ENCODE data around the gene MIS12.

The MIS12 gene

DNA sequence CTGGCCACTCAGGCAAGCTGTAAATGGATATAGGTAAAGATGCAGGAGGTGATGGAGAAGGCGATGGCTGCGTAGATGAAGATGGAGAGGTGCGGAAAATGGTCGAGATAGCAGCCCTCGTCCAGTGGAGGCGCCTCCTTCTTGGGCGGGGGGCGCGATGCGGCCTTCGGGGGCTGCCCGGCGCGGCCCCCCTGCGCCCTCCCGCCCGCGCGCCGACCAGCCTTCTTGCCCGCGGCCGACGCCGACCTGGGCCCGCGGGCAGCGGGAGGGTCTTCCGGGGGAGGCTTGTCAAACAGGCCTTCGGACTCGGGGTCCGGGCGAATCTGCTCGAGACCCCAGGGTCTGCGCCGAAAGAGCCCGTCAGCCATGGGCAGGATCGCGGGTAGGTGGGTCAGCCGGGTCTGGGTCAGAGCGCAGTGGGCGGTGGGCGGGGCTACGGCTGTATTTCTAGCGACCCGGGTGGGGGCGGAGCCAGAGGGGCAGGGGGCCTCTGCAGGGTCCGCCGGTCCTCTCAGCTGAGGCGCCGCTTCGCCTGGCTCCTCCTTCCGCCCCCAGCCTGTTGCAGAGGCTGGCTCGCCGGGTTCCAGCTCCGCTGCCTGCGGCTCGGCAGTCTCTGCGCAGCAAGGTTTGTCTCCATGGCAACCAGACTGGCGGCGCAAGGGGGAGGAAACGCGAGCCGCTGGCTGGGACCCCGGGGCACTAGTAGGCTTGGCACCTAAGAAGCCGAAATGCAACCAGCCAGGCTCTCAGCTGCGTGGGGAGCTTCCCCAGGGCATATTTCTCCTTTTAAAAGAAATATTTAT is 14.4 kb downstream of the MIS12 start:
- DNase-seq = peak; percentile 86

DNA sequence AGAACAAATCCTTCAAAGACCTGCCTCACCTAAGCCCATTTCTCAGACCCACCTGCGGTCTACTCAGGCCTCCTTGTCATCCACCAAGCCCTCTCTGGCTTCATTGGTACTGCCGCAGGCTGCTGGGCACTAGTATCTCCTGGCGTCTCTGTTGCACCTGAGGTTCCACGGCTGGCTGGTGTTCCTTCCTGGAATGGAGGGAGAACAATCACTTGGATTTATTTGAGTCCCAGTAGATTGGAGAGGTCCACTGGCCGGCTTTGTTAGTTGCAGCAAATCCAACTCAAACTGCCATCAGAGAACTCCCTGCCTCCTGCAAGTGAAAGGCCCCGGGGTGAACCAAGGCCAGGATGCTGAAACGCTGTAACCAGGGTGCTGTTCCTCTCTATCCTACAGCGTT is 15.3 kb downstream of the MIS12 start:
- no peak for DNase-seq

DNA sequence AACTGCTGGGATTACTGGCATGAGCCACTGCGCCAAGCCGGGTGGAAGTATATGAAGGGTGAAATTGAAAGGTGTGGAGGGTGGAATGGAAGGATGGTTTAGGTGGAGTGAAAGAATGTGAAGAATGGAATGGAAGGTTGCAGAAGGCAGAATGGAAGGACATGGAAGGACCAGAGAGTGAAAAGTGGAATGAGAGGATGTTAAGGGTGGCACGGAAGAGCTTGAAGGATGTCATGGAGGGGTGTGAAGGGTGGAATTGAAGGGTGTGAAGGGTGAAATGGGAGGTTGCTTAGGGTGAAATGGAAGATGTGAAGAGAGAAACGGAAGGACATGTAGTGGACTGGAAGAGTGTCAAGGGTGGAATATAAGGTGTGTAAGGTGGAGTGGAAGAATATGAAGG is 16.2 kb downstream of the MIS12 start:
- DNase-seq = no peak

DNA sequence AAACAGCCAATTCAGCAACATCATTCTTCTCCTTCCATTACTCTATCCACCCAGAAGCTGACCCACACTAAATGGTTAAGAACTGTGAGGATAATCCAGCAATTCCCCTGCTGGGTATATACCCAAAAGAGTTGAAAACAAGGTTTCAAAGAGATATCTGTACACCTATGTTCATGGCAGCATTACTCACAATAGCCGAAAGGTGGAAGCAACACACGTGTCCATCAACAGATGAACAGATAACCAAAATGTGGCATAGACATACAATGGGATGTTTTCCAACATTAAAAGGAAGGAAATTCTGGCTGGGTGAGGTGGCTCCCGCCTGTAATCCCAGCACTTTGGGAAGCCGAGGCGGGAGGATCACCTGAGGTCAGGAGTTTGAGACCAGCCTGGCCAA is 19.9 kb downstream of the MIS12 start:
- no peak for DNase-seq

DNA sequence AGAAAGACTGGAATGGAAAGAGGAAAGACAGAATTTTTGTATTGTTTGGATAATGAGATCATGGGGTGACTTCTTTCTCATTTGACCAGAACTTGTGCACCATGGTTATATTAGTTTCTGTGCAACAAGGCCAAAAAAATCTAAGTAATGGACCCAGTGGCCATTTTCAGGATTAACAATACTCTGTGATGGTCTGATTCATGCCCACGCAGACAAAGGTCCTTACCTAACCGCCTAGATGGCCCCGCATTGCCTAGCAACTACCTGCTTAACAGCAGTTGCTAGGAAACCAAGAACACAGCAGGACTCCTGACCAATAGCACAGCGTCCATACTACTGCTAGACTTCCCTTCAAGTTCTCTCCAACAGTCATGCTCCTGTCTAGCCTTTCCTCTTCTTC is 22.4 kb downstream of the MIS12 start:
- DNase-seq = no peak

DNA sequence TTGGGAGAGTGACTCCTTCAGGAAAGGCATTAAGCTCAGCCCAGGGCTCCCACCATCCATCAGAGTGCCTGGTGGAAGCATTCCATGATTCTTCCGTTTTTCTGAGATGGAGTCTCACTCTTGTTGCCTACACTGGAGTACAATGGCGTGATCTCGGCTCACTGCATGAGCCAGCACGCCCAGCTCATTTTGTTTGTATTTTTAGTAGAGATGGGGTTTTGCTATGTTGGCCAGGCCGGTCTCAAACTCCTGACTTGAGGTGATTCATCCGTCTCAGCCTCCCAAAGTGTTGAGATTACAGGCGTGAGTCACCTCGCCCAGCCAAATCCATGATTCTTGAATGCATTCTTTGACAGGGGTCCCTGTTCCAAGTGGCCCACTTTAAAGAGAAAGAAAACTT is 23.1 kb downstream of the MIS12 start:
- DNase-seq = no peak

DNA sequence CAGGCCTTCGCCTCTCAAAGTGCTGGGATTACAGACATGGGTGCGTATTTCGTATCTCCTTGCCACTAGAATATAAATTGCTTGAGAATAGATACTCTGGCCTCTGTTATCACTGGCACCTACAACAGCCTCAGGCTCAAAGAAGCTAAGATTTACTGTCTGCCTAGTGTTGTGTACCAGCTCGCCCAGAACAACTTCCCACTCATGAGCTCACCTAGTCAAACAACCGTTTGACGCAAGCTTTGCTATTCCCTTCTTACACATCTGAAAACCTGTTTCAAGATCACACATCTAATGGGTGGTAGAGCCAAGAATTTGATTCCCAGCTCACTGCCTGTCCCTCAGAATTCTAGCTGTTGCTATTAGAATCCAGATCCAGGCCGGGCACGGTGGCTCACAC is 24.4 kb downstream of the MIS12 start:
- no peak for DNase-seq

DNA sequence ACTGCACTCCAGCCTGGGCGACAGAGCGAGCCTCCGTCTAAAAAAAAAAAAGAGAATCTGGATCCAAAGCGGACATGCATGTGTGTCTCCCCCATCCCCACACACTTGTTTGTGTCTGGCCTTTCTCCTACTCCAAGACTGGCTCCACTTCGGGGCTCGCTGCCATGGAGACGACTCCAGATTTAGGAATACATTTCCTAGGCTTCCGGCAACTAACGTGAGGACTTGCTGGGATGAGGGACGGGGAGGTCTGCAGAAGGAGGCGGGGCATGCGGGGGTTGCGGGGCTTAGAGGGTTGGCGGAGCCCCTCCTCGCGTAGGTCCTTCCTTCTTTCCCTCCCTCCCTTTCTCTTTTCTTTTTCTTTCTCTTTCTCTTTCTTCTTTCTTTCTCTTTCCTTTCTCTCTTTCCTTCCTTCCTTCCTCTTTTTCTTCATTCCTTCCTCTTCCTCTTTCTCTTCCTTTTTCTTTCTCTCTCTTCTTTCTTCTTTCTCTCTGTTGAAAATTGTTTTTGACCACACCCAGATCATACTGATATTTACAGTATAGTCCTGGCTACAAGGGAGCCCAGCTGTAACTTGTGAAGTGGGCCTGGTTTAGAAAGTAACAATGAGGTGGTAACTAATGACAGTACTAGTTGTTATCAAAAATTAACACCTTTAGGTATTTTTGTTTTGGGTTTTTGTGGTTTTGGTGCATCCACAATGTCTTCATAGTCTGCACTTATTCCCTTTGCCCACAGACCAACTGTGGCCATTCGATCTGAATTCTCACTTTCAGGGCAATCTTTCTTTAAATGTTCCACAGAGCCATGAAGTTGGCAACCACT is 25.2 kb downstream of the MIS12 start:
- no peak for DNase-seq

DNA sequence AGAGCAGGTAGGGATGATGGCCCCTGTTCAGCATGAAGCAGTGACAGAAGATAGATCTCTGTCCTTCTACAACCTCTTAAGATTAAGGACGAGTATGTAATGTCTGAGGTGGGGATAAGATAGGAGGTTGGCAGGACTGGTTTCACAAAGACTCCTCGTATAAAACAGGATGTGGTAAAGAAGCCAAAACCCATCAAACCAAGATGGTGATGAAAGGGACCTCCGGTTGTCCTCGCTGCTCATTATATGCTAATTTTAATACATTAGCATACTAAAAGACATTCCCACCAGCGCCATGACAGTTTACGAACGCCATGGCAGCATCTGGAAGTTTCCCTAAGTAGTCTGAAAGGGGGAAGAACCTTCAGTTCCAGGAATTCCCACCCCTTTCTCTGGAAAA is 27.3 kb downstream of the MIS12 start:
- DNase-seq = no peak

DNA sequence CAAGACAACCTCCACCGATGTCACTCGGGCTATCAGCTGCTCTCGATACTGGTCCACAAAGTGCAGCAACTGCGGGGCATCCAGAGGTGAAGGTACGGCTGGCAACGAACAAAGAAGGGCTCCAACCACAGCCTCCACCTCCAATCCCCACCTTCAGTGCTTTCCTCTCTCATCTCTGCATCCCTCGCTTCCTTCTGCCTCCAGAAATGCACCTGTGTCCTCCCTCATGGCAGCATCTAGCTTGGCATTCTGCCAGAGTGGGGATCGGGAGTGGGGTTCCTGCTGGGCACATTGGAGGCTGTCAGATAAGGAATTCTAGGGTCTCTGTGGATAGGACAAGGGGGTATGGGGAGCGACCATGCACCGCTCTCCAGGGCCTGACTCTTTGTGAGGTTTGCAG is 28.6 kb downstream of the MIS12 start:
- no peak for DNase-seq

DNA sequence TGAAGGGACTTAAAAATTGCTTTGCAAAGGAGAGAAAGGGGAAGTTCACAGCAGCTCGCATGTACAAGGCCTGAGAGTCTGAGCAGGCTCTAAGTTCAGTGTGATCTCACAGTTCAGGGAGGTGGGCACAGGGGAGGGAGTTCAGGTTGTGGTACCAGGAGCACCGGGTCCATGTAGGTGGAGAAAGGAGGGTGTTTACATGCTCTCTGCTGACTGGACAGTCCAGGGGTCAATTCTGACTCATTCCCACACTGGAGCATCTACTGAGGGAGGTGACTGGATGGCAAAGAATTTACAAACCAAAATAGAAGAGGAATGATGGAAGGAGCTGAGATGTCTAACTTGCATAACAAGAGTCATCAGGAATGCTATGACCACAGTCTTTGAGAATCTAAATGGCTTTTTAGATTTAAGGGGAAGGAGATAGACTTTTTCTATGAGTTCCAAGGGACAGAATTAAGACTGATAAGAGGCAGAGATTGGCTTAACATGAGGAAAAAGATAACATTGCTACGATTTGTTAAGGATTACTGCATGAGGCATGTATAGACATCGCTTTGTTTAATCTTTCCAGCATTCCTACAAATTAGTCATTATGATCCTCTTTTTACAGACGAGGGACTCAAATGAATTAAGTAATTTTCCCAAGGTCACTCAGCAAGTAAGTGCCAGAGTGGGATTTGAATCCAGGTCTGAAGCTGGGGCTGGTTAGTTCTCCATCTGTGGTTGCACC is 29.9 kb downstream of the MIS12 start:
- DNase-seq = no peak

DNA sequence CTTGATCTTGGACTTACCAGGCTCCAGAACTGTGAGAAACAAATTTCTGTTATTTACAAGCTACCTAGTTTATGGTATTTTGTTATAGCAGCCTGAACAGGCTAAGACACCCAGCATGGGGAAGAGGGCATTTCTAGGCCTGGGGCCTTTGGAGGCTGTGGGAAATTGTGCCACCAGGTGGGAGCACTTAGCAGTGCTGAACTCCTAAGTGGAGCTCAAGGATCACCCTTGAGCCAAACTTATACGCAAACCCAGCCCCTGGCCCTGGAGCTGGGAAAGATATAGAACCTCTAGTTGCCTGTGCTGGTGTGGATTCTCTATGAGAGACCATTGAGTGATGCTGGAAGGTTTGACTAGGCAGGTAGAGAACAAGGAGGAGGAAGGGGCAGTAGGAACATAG is 36.1 kb downstream of the MIS12 start:
- no peak for DNase-seq

DNA sequence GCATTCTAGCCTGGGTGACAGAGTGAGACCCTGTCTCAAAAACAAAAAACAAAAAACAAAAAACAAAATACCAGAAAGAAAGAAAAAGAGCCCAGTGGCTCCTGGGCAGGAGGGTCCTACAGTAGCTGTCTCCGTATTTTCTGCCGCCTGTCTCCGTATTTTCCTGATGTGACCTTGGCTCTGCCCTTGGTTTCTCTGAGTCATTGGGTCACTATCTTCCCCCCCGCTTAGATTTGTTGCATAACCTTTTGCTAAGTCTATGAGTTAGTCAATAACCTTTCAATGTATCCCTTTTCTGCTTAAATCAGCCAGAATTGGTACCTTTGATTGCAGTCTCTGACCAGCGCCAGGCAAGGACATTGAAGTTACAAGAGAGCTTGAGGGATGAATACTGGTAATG is 36.9 kb downstream of the MIS12 start:
- DNase-seq = no peak

DNA sequence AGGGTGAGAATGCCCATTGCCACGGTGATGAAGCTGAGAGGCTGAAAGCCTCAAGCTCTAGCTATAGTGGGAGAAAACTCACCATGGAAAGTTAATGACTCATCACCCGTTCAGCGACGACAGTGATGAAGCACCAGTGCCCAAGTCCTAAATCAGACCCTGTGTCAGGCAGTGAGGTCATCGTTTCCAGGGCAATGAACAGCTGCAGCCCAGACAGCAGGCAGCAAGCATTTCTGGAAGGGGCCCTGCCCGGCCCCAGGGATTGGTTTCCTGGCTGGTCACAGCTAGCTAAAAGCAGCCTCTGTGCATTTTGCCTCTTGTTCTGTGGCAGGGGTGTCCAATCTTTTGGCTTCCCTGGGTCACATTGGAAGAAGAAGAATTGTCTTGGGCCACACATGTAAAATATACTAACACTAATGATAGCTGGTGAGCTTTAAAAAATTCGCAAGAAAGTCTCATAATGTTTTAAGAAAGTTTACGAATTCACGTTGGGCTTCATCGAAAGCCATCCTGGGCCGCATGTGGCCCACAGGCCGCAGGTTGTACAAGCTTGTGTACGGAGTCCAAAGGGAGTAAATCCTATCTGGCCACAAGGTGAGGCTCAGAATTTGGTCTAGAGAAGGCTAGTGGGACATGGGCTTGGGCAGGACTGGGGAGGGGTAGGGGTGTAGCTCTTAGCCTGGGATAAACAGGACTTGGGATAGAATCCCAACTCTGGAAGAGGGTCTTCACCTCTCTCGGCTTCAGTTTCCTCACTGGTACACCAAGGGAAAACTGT is 40.6 kb downstream of the MIS12 start:
- peak; percentile 5 for DNase-seq

DNA sequence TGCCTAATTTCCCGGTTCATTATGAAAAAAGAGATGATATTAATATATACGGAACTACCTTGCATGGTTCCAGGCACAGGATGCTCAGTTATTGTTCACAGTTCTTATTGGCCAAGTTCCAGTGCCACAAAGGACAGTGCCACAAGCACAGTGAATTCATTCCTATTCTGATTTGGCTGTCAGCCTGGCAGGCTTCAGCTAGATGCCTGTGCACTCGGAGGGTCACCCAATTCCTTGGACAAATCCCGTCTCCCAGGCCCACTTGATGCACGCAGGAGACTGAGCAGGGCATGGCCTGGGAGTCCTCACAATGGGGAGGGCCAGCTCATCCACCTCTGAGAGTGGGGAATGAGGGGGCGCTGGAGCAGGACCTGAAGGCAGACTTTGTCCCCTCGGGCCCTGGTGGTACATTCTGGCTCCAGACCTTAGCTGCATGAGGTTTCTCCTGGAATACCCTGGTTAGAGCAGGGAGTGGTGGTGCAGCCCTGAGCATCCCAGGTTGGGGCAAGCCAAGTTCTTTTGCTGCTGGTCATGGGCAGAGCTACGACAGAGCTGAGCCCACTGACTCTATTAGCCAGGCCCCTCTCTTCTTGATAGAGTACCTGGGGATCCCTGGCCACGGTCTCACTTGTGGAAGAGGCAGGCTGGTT is 41.4 kb downstream of the MIS12 start:
- DNase-seq = no peak

DNA sequence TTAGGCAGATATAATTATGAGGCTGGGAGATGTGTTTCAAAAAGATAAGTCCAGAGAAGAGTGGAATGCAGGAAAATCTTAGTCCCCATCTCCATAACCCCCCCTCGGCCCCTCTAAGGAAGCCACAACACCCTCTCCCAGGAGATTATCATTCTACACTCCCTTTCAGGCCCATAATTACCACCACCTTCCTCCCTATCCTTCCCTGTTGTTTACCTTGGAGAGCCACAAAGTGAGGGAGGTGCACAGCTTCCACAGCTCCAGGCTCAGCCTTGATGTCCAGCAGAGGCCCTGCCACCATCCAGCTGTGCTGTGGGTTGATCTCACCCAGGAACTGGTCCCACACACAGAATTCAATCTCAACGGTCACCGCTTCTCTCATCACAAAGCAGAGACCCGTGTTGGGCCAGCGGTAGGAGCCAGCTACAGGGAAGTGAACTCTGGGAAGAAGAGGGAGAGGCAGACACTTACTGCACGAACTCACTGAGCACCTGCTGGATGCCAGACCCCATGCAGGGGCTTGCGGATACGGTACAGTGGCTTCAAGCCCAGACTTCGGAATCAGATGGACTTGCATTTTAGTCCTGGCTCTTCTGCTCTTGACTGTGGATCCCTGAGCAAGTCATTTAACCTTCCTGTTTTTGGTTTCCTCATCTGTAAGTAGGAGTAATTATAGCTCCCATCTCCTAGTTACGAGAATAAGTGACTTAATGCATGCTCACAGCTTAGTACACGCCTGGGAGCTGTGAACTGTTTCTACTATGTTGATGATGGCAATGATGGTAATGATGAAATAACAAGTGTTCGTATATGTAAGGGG is 44.1 kb downstream of the MIS12 start:
- DNase-seq = no peak

DNA sequence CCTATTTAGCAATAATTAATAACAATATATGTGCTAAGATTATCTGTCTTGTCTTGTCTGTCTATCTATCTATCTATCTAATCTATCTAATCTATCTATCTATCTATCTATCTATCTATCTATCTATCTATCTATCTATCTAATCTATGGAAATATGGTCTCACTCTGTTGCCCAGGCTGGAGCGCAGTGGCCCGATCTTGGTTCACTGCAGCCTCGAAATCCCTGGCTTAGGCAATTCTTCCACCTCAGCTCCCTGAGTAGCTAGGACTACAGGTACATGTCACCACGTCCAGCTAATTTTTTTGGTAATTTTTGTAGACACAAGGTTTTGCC is 44.7 kb downstream of the MIS12 start:
- no peak for DNase-seq

DNA sequence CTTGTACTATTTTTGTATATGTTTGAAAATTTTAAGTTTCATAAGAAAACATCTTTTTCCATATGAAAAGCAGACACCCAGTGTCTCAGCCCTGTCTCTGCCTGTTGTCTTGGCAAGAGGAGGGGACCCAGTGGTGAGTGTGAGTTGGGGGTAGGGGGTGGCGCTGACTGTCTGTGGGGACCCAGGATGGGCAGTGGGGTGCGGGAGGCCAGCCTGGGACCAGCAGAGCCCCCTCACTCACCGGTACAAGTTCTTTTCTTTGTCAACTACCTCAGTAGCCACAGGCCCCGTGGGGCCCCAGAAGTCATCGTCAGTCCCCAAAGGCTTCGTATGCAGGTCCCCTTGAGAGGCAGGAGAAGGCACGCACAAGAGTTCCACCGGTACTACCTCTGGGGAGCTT is 46.2 kb downstream of the MIS12 start:
- DNase-seq = no peak

DNA sequence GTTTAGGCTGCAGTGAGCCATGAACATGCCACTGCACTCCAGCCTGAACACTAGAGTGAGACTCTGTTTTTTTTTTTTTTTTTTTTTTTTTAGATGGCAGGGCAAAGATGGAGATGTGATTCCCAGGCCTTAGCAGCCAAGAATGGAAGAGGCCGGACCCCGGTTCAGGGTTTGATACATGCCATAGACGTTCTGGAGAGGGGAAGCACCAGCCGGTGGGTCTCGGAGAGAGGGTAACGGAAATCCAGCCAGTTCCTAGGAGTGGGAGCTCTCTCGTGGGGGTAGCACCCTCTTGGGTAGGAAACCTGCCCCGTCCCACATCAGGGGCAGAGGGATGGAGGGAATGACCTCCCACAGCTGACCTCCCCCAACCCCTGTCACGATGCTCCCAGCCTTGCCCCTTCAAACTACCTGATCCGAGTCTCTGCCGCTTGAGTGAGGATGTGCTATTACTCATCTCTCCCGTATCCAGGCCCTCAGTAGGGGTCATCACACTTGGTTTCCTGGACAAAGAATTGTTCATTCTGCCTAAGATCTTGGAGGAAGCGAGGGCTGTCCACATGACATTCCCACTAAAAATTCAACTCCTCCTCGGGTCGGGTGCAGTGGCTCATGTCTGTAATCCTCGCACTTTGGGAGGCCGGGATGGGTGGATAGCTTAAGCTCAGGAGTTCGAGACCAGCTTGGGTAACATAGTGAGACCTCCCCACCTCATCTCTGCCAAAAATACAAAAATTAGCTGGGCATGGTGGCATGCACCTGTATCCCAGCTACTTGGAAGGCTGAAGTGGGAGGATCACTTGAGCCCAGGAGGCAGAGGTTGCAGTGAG is 47.3 kb downstream of the MIS12 start:
- no peak for DNase-seq

DNA sequence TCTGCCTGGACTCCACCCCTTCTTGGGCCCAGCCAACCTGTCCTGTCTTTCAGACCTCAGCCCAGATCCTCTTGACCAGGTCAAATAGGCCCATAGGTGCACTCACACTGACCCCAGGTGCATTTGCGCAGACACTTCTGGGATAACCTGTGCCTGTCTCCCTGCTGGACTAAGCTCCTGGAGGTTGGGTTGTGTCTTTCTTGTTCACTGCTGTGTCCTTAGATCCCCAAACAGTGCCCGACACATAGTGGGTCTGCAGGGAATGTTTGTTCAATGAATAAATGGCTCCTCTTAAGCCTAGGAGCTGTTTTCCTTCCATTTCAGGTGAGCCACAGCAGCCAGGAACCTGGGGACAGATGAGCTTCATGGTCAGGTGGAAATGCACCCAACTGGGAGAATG is 49.1 kb downstream of the MIS12 start:
- DNase-seq = no peak
